Activated CD8-positive, alpha-beta memory T cell treated with anti-CD3 and anti-CD28 coated beads, Interleukin-2, amount 50 U/mL, for 1 hour (primary cell): ENCODE measurements around the gene MIPOL1.
"Not testable (repeated sequence)": the region's sequence is repeated elsewhere in the genome, so short reads cannot be mapped to it uniquely, and the experiment has no call there.

Experiments
- DNase-seq: peaks from one replicate; pipeline ENCODE4 v3.0.0-alpha.2; 2020; ENCODE audit errors: extremely low read depth

Gene MIPOL1

GRCh38 chr14:37187840-37188577 lies 9.7 kb upstream of the MIPOL1 start:
- DNase-seq: not testable (repeated sequence)

DNA sequence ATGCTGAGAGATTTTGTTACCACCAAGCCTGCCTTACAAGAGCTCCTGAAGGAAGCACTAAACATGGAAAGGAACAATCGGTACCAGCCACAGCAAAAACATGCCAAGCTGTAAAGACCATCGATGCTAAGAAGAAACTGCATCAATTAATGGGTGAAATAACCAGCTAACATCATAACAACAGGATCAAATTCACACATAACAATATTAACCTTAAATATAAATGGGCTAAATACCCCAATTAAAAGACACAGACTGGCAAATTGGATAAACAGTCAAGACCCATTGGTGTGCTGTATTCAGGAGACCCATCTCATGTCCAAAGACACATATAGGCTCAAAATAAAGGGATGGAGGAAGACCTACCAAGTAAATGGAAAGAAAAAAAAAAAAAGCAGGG lies 8.0 kb upstream of the MIPOL1 start:
- DNase-seq: not testable (repeated sequence)

- no peak for DNase-seq
These were observed 3.0 kb upstream of the MIPOL1 start for GRCh38 chr14:37194698-37195097.

- DNase-seq: no peak
These were observed 2.4 kb upstream of the MIPOL1 start for GRCh38 chr14:37195327-37195726.

GRCh38 chr14:37196604-37197420 lies 925 bp upstream of the MIPOL1 start:
- no peak for DNase-seq

GRCh38 chr14:37198273-37198598 lies 499 bp downstream of the MIPOL1 start:
- no peak for DNase-seq

- DNase-seq: no peak
These were observed 1.2 kb downstream of the MIPOL1 start for GRCh38 chr14:37198907-37199306.

DNA sequence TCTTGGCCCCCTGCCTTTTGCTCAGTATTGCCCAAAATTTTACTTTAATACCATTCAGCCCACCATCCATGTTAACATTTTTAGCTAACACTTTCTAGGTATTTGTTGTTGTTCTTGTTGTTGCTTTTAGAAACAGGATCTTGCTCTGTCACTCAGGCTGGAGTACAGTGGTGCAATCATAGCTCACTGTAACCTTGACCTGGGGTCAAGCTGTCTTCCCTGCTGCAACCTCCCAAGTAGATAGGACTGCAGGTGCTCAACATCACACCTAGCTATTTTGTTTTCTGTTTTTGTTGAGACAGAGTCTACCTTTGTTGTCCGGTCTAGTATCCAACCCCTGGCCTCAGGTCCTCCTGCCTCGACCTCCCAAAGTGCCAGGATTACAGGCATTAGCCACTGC lies 4.0 kb downstream of the MIPOL1 start:
- no peak for DNase-seq

- DNase-seq: no peak
These were observed 4.5 kb downstream of the MIPOL1 start for GRCh38 chr14:37202265-37202664.

GRCh38 chr14:37202812-37203211 lies 5.1 kb downstream of the MIPOL1 start:
- no peak for DNase-seq

GRCh38 chr14:37203423-37203822 lies 5.7 kb downstream of the MIPOL1 start:
- DNase-seq: no peak

- not testable (repeated sequence) for DNase-seq
These were observed 8.2 kb downstream of the MIPOL1 start for GRCh38 chr14:37205623-37206605.

- DNase-seq: not testable (repeated sequence)
These were observed 11.9 kb downstream of the MIPOL1 start for GRCh38 chr14:37209617-37210016.

- no peak for DNase-seq
These were observed 12.7 kb downstream of the MIPOL1 start for GRCh38 chr14:37210448-37210847.

DNA sequence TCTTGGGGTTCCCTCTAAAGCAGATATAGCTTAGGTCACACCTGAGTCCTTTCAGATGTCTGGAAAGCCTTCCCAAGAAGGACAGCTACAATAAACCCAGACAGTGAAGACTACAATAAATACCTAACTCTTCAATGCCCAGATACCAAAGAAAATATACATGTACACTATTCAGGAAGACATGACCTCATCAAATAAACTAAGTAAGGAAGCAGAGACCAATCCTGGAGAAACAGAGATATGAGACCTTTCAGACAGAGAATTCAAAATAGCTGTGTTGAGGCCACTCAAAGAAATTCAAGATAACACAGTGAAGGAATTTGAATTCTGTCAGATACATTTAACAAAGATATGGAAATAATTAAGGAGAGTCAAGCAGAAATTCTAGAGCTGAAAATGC lies 15.3 kb downstream of the MIPOL1 start:
- DNase-seq: no peak

DNA sequence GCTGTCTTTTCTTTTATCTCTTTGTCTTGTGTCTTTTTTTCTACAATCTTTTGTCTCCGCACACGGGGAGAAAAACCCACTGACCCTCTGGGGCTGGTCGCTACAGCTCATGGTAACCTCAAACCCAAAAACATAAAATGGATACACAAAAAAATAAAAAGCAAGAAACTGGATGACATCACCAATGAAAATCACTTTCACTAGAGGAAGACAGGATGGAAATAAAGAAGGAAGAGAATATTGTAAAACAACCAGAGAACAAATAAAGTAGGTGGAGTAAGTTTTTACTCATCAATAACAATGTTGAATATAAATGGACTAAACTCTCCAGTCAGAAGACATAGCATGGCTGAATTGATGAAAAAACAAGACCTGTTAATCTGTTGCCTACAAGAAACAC lies 17.6 kb downstream of the MIPOL1 start:
- no peak for DNase-seq

- no peak for DNase-seq
These were observed 23.3 kb downstream of the MIPOL1 start for GRCh38 chr14:37221073-37221472.

DNA sequence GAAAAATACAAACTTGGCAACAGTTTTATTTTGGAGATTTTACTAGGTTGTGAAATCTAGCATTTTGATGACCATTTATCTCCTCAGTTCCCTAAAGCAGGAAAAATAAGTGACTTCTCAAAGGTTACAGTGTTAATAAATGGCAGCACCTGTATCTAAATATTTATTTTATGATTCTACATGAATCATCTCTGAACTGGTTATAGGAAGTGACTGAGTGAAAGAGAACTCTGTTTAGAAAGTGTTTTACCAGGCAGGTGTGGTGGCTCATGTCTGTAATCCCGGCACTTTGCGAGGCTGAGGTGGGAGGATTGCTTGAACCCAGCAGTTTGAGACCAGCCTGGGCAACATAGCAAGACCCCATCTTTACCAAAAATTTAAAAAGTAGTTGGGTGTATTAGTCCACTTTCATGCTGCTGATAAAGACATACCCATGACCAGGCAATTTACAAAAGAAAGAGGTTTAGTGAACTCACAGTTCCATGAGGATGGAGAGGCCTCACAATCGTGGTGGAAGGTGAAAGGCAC lies 26.3 kb downstream of the MIPOL1 start:
- no peak for DNase-seq

GRCh38 chr14:37225668-37226067 lies 27.9 kb downstream of the MIPOL1 start:
- not testable (repeated sequence) for DNase-seq

DNA sequence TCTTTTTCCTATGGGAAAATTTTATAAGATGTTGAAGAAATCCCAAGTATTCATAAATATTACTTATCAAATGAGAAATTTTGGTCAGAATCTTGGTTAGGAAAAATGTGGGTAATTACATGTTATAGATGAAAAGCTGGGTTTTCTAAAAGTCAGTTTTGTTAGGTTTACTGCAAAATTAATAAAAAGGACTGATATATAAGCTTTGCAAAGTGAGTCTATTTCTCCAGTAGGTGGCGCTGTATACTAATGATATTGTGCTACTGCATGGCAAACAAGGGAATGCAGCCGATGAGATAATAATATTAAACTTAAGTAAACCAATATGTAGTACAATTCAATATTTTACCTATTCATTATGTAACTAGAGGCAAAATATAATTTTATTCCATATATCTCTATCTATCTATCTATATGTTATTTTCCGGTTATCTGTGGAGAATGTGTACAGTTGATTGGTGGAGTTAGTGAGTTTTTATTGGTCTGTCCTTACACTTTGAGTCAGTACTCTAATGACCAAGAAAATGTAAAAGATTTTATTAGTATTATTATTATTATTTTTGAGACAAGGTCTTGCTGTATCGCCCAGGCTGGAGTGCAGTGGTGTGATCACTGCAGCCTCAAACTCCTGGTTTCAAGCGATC lies 32.9 kb downstream of the MIPOL1 start:
- DNase-seq: no peak

- no peak for DNase-seq
These were observed 35.3 kb downstream of the MIPOL1 start for GRCh38 chr14:37232907-37233481.
